ENCODE measurements around the gene CYS1. TPM values are rescaled to one million over a fixed set of nuclear protein-coding genes. Genes with fewer than 3 reads are reported as not detected.
A peak's percentile ranks its signal among the peaks of the same experiment; 100 is the strongest.

Gene CYS1
- polyA plus RNA-seq (2012; ENCODE audit: low read depth, missing spikeins) = 2.9 TPM

DNA sequence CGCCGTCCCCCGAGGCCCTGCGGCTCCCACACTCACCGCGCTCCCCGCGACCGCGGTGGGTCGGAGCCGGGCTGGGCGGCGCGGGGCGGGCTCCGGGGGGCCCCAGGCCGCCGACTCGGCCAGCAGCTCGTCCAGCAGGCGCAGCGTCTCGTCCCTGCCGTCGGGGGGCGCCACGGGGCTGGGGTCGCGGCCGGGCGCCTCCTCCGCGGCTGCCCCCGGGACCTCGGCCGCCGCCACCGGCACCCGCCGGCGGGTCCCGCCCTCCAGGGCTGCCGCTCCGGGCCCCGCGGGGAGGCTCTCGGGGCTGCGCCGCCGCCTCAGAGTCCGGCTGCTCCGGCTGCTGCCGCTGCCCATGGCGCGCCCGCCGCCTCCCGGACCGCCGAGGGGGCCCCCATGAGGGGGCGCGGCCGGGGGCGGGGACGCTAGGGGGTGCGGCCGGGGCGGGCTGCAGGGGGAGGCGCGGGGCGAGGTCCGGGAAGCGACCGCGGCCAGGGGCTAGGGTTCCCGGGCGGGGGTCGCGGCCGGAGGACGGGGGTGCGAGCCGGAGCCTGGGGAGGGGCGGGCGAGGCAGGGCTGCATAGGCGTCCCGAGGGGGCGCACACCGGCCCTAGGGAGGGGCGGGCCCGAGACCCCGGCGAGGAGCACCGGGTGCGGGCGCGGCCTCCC, at the start of gene CYS1:
CYS1 (minus strand) TSS at position 542 of the 666 bp plus-strand sequence; CDS start at position 354, 188 bp downstream.
- TF ChIP-seq POLR2AphosphoS5 (IDR thresholded peaks at IDR 0.05; ENCODE audit: low read depth, low read length) (no peak), TAF1 (IDR thresholded peaks at IDR 0.05; ENCODE audit: low read depth, low read length) (no peak), POU2F2 (IDR thresholded peaks at IDR 0.05; ENCODE audit: low read depth, low read length) (no peak), PAX5 (IDR thresholded peaks at IDR 0.05; ENCODE audit: insufficient read depth, low read length, severe bottlenecking) (no peak), POLR2A (IDR thresholded peaks at IDR 0.05; ENCODE audit: low read depth, low read length) (no peak)
- FAIRE-seq = no peak
- DNase-seq (ENCODE audit: insufficient read length, low spot score) = peak; percentile 66

DNA sequence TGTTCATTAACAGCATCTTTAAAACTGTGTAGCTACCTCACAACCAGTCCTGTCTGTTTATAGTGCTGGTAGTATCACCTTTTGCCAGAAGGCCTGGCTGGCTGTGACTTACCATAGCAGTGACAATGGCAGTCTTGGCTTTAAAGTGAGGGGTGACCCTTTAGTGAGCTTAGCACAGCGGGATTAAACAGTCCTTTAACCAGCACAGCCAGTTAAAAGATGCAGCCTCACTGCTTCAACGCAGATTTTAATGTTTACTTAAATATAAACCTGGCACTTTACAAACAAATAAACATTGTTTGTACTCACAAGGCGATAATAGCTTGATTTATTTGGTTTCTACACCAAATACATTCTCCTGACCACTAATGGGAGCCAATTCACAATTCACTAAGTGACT, 49.3 kb upstream of the CYS1 start:
- FAIRE-seq = no peak
- no peak for DNase-seq (ENCODE audit: insufficient read length, low spot score)
- no peak for TF ChIP-seq PAX5 (IDR thresholded peaks at IDR 0.05; ENCODE audit: insufficient read depth, low read length, severe bottlenecking)
- no peak for TF ChIP-seq POU2F2 (IDR thresholded peaks at IDR 0.05; ENCODE audit: low read depth, low read length)
- TF ChIP-seq POLR2AphosphoS5 (IDR thresholded peaks at IDR 0.05; ENCODE audit: low read depth, low read length) = no peak
- TF ChIP-seq POLR2A (IDR thresholded peaks at IDR 0.05; ENCODE audit: low read depth, low read length) = no peak
- TF ChIP-seq TAF1 (IDR thresholded peaks at IDR 0.05; ENCODE audit: low read depth, low read length) = no peak
- no peak for TF ChIP-seq SPI1 (IDR thresholded peaks at IDR 0.05; ENCODE audit: low read depth, low read length)

GRCh38 chr2:10128420-10128819, 48.2 kb upstream of the CYS1 start:
- TF ChIP-seq POU2F2 (IDR thresholded peaks at IDR 0.05; ENCODE audit: low read depth, low read length) (no peak), PAX5 (IDR thresholded peaks at IDR 0.05; ENCODE audit: insufficient read depth, low read length, severe bottlenecking) (no peak), SPI1 (IDR thresholded peaks at IDR 0.05; ENCODE audit: low read depth, low read length) (no peak), POLR2A (IDR thresholded peaks at IDR 0.05; ENCODE audit: low read depth, low read length) (no peak), TAF1 (IDR thresholded peaks at IDR 0.05; ENCODE audit: low read depth, low read length) (no peak), POLR2AphosphoS5 (IDR thresholded peaks at IDR 0.05; ENCODE audit: low read depth, low read length) (no peak)
- DNase-seq (ENCODE audit: insufficient read length, low spot score) (no peak), FAIRE-seq (no peak)

GRCh38 chr2:10126632-10127026, 46.4 kb upstream of the CYS1 start:
- no peak for DNase-seq (ENCODE audit: insufficient read length, low spot score)
- TF ChIP-seq POLR2AphosphoS5 (IDR thresholded peaks at IDR 0.05; ENCODE audit: low read depth, low read length) (peak; percentile 45), SPI1 (IDR thresholded peaks at IDR 0.05; ENCODE audit: low read depth, low read length) (no peak)
- FAIRE-seq = no peak

GRCh38 chr2:10125842-10126631, 45.8 kb upstream of the CYS1 start:
- TF ChIP-seq TAF1 (IDR thresholded peaks at IDR 0.05; ENCODE audit: low read depth, low read length) = no peak
- TF ChIP-seq POLR2AphosphoS5 (IDR thresholded peaks at IDR 0.05; ENCODE audit: low read depth, low read length) = 0 out of 2 replicates have a peak, but pooled peaks have one; percentile 38
- no peak for DNase-seq (ENCODE audit: insufficient read length, low spot score)
- FAIRE-seq = no peak

DNA sequence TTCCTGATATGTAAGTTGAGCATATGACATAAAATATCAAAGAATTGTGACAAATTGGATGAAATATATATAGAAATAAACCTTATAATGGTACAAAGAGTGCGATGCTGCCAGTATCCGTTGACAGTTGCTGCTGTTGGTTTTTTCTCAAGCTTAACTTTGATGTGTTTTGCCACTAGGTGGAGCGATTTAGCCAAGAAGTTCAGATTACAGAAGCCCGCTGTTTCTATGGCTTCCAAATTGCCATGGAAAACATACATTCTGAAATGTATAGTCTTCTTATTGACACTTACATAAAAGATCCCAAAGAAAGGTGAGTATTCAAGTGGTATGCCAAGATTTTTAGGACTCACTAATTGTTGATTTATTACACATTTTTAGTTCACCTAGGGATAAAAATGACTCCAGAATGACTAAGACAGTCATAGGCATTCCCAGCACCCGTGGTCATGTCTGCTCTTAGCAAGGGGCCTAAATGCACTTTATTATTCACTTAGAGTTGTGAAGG, 44.4 kb upstream of the CYS1 start:
- FAIRE-seq = no peak
- TF ChIP-seq TAF1 (IDR thresholded peaks at IDR 0.05; ENCODE audit: low read depth, low read length) = no peak
- TF ChIP-seq PAX5 (IDR thresholded peaks at IDR 0.05; ENCODE audit: insufficient read depth, low read length, severe bottlenecking) = no peak
- no peak for DNase-seq (ENCODE audit: insufficient read length, low spot score)

DNA sequence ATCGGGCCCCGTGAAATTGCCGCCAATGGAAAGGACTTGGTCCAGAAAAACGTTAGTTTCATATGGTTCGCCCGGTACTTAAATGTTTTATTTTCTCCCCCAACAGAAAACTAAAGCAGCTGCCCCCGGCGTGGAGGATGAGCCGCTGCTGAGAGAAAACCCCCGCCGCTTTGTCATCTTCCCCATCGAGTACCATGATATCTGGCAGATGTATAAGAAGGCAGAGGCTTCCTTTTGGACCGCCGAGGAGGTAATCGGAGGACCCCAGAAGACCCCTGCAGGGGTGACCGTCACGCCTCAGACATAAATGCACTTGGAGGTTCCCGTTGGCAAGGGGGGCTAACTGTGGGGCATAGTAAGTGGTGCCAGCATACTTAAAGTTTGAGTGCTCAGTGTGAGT, 43.1 kb upstream of the CYS1 start:
- DNase-seq (ENCODE audit: insufficient read length, low spot score) (no peak), FAIRE-seq (no peak)
- TF ChIP-seq POLR2AphosphoS5 (IDR thresholded peaks at IDR 0.05; ENCODE audit: low read depth, low read length) = no peak
- no peak for TF ChIP-seq POU2F2 (IDR thresholded peaks at IDR 0.05; ENCODE audit: low read depth, low read length)
- no peak for TF ChIP-seq TAF1 (IDR thresholded peaks at IDR 0.05; ENCODE audit: low read depth, low read length)
- TF ChIP-seq PAX5 (IDR thresholded peaks at IDR 0.05; ENCODE audit: insufficient read depth, low read length, severe bottlenecking) = no peak
- TF ChIP-seq POLR2A (IDR thresholded peaks at IDR 0.05; ENCODE audit: low read depth, low read length) = no peak
- no peak for TF ChIP-seq SPI1 (IDR thresholded peaks at IDR 0.05; ENCODE audit: low read depth, low read length)

- FAIRE-seq (peak; percentile 75), DNase-seq (ENCODE audit: insufficient read length, low spot score) (peak; percentile 89)
- TF ChIP-seq SPI1 (IDR thresholded peaks at IDR 0.05; ENCODE audit: low read depth, low read length) (no peak), POLR2A (IDR thresholded peaks at IDR 0.05; ENCODE audit: low read depth, low read length) (peak; percentile 92), PAX5 (IDR thresholded peaks at IDR 0.05; ENCODE audit: insufficient read depth, low read length, severe bottlenecking) (no peak), TAF1 (IDR thresholded peaks at IDR 0.05; ENCODE audit: low read depth, low read length) (peak; percentile 35; the same call in 1 of the 2 replicates), POU2F2 (IDR thresholded peaks at IDR 0.05; ENCODE audit: low read depth, low read length) (peak; percentile 73), POLR2AphosphoS5 (IDR thresholded peaks at IDR 0.05; ENCODE audit: low read depth, low read length) (peak; percentile 96)
Measured at GRCh38 chr2:10122500-10123280, 42.5 kb upstream of the CYS1 start, which contains the start of gene RRM2. RRM2 (plus strand) TSS chr2:10122739; CDS start chr2:10122799, 60 bp downstream.

DNA sequence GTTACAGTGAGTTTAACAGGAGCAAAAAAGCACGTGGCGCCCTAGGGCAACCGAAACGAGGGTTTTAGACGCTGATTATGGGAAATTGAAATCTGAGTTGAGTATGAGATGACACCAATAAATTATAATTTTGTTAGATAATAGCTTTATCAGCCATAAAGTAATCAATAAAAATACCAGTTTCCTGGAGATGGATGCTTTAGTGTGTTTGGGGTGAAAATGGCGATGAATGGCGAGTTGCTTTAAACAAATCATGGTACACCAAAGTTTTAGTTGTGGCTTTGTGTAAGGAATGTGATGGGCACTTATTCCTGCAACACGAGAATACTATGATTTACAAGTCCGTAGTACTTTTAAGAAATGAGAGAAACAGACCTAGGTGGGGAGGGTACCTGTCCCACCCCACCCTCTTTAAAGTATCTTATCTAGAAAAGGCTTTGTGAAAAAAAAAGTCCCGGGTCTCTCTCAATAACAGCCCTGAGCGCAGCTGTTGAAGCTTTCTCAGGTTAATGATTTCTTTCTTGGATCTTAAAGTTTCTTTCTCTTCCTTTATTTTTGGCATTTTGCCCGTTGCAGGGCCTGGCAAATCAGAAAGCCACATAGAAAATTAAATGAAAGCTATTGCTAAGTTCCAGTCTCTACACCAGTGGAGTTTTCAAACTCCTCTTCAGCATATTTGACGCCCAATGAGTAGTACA, 40.8 kb upstream of the CYS1 start:
- no peak for DNase-seq (ENCODE audit: insufficient read length, low spot score)
- FAIRE-seq = no peak
- TF ChIP-seq POLR2A (IDR thresholded peaks at IDR 0.05; ENCODE audit: low read depth, low read length) (no peak), POLR2AphosphoS5 (IDR thresholded peaks at IDR 0.05; ENCODE audit: low read depth, low read length) (0 out of 2 replicates have a peak, but pooled peaks have one; percentile 1), SPI1 (IDR thresholded peaks at IDR 0.05; ENCODE audit: low read depth, low read length) (no peak)

All from GM12891 (cell line).